HEK293 (cell line): ENCODE data around the gene KIF1A.

Experiments
- CTCF ChIA-PET: fragments of 350-600 bp; formaldehyde crosslinking; extraction: SDS; loops from one replicate; lab custom pipeline; 2021; ENCODE audit warnings: antibody characterized with exemption; lab: Yijun Ruan, JAX
- POLR2A ChIA-PET: fragments of 300-600 bp; formaldehyde crosslinking; extraction: SDS; loops from one replicate; lab custom pipeline; 2020; ENCODE audit warnings: antibody characterized with exemption, inconsistent platforms; lab: Yijun Ruan, JAX
- H3K27ac ChIP-seq: fragments of 200-500 bp; sonication (Bioruptor generic); 2 replicates; pipeline ENCODE4 v1.5.1; 2014; ENCODE audit warnings: low read depth, low read length, control low read depth, inconsistent platforms; ENCODE audit errors: extremely low read depth
- H3K36me3 ChIP-seq, 2 experiments: fragments of 200-500 bp in 1 of 2; sonication (Bioruptor generic) in 1 of 2; 1 replicate in 1 of 2; 2 replicates in 1 of 2; pipeline ENCODE4 v1.5.1; 2014 to 2017; ENCODE audit warnings: inconsistent platforms in 2 of 2, low read length in 2 of 2; ENCODE audit not compliant: control insufficient read depth in 2 of 2, insufficient read depth in 1 of 2
- H3K4me1 ChIP-seq: fragments of 200-500 bp; sonication (Bioruptor generic); 2 replicates; pipeline ENCODE4 v1.5.1; 2014; ENCODE audit warnings: mild to moderate bottlenecking, low read length, inconsistent platforms; ENCODE audit not compliant: control insufficient read depth, insufficient read depth
- H3K4me3 ChIP-seq: 2 replicates; pipeline ENCODE4 v1.5.1; 2011; ENCODE audit warnings: low read depth, mild to moderate bottlenecking, control low read depth, low read length, moderate library complexity
- H3K9me3 ChIP-seq: fragments of 200-500 bp; sonication (Bioruptor generic); 2 replicates; pipeline ENCODE4 v1.5.1; 2014; ENCODE audit warnings: low read depth, low read length, inconsistent platforms; ENCODE audit not compliant: control insufficient read depth, insufficient read depth
- BCL11A ChIP-seq: fragments of 450-650 bp; formaldehyde crosslinking; IDR thresholded peaks from 2 replicates; pipeline ENCODE4 v1.5.1; 2016; ENCODE audit warnings: low read depth, missing biosample characterization, missing genetic modification characterization
- GFI1B ChIP-seq: fragments of 450-650 bp; formaldehyde crosslinking; IDR thresholded peaks from 2 replicates; pipeline ENCODE4 v1.5.1; 2016; ENCODE audit warnings: missing biosample characterization, missing genetic modification characterization
- HOXA7 ChIP-seq: sonication (generic); formaldehyde crosslinking; IDR thresholded peaks from 2 replicates; pipeline ENCODE4 v1.8.1; 2022; ENCODE audit warnings: missing genetic modification reagents, borderline replicate concordance
- KLF9 ChIP-seq: fragments of 450-650 bp; formaldehyde crosslinking; IDR thresholded peaks from 2 replicates; pipeline ENCODE4 v1.5.1; 2016; ENCODE audit warnings: missing biosample characterization, missing genetic modification characterization, low read depth
- MYNN ChIP-seq: fragments of 450-650 bp; formaldehyde crosslinking; IDR thresholded peaks from 2 replicates; pipeline ENCODE4 v1.5.1; 2016; ENCODE audit warnings: missing biosample characterization, missing genetic modification characterization, borderline replicate concordance
- ZNF174 ChIP-seq: fragments of 450-650 bp; formaldehyde crosslinking; IDR thresholded peaks from 2 replicates; pipeline ENCODE4 v1.5.0; 2017; ENCODE audit warnings: missing biosample characterization, mild to moderate bottlenecking, missing genetic modification characterization
- ZNF175 ChIP-seq: fragments of 450-650 bp; formaldehyde crosslinking; IDR thresholded peaks from 2 replicates; pipeline ENCODE4 v1.5.1; 2016; ENCODE audit warnings: missing biosample characterization, missing genetic modification characterization
- ZNF324 ChIP-seq: fragments of 450-650 bp; formaldehyde crosslinking; IDR thresholded peaks from 2 replicates; pipeline ENCODE4 v1.5.1; 2016; ENCODE audit warnings: missing biosample characterization, missing genetic modification characterization
- ZNF341 ChIP-seq: fragments of 450-650 bp; formaldehyde crosslinking; IDR thresholded peaks from 2 replicates; pipeline ENCODE4; 2016; ENCODE audit warnings: low read depth, missing biosample characterization, missing genetic modification characterization
- ZNF394 ChIP-seq: fragments of 450-650 bp; formaldehyde crosslinking; IDR thresholded peaks from 2 replicates; pipeline ENCODE4 v1.5.1; 2016; ENCODE audit warnings: missing biosample characterization, missing genetic modification characterization, mild to moderate bottlenecking, moderate library complexity, borderline replicate concordance
- ZNF416 ChIP-seq: fragments of 450-650 bp; formaldehyde crosslinking; IDR thresholded peaks from 2 replicates; pipeline ENCODE4 v1.5.1; 2016; ENCODE audit warnings: missing biosample characterization, missing genetic modification characterization
- ZNF558 ChIP-seq: fragments of 450-650 bp; formaldehyde crosslinking; IDR thresholded peaks from 2 replicates; pipeline ENCODE4 v1.5.1; 2016; ENCODE audit warnings: missing biosample characterization, missing genetic modification characterization
- ZNF585B ChIP-seq: fragments of 450-650 bp; formaldehyde crosslinking; IDR thresholded peaks from 2 replicates; pipeline ENCODE4 v1.5.1; 2016; ENCODE audit warnings: missing biosample characterization, missing genetic modification characterization
- ZNF670 ChIP-seq: fragments of 450-650 bp; formaldehyde crosslinking; IDR thresholded peaks from 2 replicates; pipeline ENCODE4 v1.5.1; 2016; ENCODE audit warnings: missing biosample characterization, missing genetic modification characterization, low read depth
- ZNF837 ChIP-seq: fragments of 450-650 bp; formaldehyde crosslinking; IDR thresholded peaks from 2 replicates; pipeline ENCODE4 v1.5.1; 2016; ENCODE audit warnings: missing biosample characterization, missing genetic modification characterization
- TF ChIP-seq, protein P1 (sequence below): fragments of 450-650 bp; formaldehyde crosslinking; IDR thresholded peaks from 2 replicates; pipeline ENCODE4 v1.5.1; 2016; ENCODE audit warnings: missing biosample characterization, missing genetic modification characterization
- TF ChIP-seq, protein P2 (sequence below): fragments of 450-650 bp; formaldehyde crosslinking; IDR thresholded peaks from 2 replicates; pipeline ENCODE4 v1.5.1; 2016; ENCODE audit warnings: missing biosample characterization, missing genetic modification characterization
- TF ChIP-seq, protein P3 (sequence below): fragments of 450-650 bp; formaldehyde crosslinking; IDR thresholded peaks from 2 replicates; pipeline ENCODE4 v1.5.1; 2017; ENCODE audit warnings: missing biosample characterization, missing genetic modification characterization
- TF ChIP-seq, protein P4 (sequence below): fragments of 450-650 bp; formaldehyde crosslinking; IDR thresholded peaks from 2 replicates; pipeline ENCODE4 v1.5.1; 2016; ENCODE audit warnings: missing biosample characterization, missing genetic modification characterization
- TF ChIP-seq, protein P5 (sequence below): fragments of 450-650 bp; formaldehyde crosslinking; IDR thresholded peaks from 2 replicates; pipeline ENCODE4 v1.5.1; 2016; ENCODE audit warnings: missing biosample characterization, missing genetic modification characterization, borderline replicate concordance

Gene KIF1A

DNA sequence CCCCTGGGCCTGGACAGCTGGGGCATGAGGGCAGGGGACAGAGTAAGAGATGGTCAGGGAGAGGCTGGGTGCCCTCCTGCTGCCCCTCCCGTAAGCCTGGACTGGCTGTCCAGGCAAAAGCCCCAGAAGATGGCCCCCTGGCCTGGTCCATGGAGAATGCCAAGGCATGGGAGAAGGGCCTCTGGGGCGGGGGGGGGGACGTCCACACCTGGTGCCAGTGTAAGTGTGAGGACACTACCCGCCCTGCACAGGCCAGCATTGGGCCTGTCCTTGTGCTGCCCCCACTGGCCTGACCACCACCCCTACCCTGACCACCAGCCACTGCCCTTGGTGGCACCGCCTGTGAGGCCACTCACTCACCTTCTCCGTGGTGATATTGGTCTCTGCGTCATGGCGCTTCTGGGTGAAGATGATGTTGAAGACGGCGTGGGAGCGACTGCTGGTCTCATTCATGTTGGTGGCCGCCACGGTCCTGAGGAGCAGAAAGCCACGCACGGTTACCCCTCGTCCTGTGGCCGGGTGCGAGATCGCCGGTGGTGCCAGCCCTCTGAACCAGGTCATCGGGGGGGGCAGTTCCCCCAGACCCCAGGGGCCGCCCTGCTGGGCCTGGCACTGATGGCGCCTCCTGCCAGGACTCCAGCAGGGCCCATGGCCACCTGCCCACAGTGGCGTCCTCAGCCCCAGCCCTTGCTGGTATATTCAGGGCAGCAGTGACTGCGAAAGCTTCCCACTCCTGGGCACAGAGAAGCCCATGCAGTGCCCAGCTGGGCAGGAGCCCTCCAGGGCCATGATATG is 35.2 kb downstream of the KIF1A start:
- Histone ChIP-seq H3K9me3 (no peaks in the 10 kb centered on the region), H3K27ac (no peak overlapping the region), H3K36me3 (peaks cover 0 to 43% of the 10 kb centered on the region in 2 experiments; a peak in 1 of 3 replicates), H3K4me1 (no peaks in the 10 kb centered on the region), H3K4me3 (no peak overlapping the region)
- ChIA-PET CTCF (interaction anchor here (0.6 kb wide), 1 partner anchor 566 kb away, joined by 3 read pairs; no protein-coding TSS in a partner anchor), POLR2A (no interaction called here)
- TF ChIP-seq, protein P1, sequence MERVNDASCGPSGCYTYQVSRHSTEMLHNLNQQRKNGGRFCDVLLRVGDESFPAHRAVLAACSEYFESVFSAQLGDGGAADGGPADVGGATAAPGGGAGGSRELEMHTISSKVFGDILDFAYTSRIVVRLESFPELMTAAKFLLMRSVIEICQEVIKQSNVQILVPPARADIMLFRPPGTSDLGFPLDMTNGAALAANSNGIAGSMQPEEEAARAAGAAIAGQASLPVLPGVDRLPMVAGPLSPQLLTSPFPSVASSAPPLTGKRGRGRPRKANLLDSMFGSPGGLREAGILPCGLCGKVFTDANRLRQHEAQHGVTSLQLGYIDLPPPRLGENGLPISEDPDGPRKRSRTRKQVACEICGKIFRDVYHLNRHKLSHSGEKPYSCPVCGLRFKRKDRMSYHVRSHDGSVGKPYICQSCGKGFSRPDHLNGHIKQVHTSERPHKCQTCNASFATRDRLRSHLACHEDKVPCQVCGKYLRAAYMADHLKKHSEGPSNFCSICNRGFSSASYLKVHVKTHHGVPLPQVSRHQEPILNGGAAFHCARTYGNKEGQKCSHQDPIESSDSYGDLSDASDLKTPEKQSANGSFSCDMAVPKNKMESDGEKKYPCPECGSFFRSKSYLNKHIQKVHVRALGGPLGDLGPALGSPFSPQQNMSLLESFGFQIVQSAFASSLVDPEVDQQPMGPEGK (tag by site-specific recombination) = no peak
- no peak for TF ChIP-seq BCL11A (tag by site-specific recombination)
- no peak for TF ChIP-seq ZNF341 (tag by site-specific recombination)
- no peak for TF ChIP-seq ZNF670 (tag by site-specific recombination)
- TF ChIP-seq, protein P2, sequence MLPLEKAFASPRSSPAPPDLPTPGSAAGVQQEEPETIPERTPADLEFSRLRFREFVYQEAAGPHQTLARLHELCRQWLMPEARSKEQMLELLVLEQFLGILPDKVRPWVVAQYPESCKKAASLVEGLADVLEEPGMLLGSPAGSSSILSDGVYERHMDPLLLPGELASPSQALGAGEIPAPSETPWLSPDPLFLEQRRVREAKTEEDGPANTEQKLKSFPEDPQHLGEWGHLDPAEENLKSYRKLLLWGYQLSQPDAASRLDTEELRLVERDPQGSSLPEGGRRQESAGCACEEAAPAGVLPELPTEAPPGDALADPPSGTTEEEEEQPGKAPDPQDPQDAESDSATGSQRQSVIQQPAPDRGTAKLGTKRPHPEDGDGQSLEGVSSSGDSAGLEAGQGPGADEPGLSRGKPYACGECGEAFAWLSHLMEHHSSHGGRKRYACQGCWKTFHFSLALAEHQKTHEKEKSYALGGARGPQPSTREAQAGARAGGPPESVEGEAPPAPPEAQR (tag by site-specific recombination) = no peak
- TF ChIP-seq MYNN (tag by site-specific recombination) = no peak
- TF ChIP-seq ZNF837 (tag by site-specific recombination) = no peak
- no peak for TF ChIP-seq GFI1B (tag by site-specific recombination)
- TF ChIP-seq KLF9 (tag by site-specific recombination) = no peak
- TF ChIP-seq, protein P3, sequence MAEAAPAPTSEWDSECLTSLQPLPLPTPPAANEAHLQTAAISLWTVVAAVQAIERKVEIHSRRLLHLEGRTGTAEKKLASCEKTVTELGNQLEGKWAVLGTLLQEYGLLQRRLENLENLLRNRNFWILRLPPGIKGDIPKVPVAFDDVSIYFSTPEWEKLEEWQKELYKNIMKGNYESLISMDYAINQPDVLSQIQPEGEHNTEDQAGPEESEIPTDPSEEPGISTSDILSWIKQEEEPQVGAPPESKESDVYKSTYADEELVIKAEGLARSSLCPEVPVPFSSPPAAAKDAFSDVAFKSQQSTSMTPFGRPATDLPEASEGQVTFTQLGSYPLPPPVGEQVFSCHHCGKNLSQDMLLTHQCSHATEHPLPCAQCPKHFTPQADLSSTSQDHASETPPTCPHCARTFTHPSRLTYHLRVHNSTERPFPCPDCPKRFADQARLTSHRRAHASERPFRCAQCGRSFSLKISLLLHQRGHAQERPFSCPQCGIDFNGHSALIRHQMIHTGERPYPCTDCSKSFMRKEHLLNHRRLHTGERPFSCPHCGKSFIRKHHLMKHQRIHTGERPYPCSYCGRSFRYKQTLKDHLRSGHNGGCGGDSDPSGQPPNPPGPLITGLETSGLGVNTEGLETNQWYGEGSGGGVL (tag by site-specific recombination) = no peak
- no peak for TF ChIP-seq ZNF174 (tag by site-specific recombination)
- no peak for TF ChIP-seq HOXA7 (CRISPR knock-in tag)
- no peak for TF ChIP-seq ZNF558 (tag by site-specific recombination)
- no peak for TF ChIP-seq ZNF416
- TF ChIP-seq ZNF175 (tag by site-specific recombination) = no peak
- TF ChIP-seq ZNF324 (tag by site-specific recombination) = no peak
- TF ChIP-seq, protein P4, sequence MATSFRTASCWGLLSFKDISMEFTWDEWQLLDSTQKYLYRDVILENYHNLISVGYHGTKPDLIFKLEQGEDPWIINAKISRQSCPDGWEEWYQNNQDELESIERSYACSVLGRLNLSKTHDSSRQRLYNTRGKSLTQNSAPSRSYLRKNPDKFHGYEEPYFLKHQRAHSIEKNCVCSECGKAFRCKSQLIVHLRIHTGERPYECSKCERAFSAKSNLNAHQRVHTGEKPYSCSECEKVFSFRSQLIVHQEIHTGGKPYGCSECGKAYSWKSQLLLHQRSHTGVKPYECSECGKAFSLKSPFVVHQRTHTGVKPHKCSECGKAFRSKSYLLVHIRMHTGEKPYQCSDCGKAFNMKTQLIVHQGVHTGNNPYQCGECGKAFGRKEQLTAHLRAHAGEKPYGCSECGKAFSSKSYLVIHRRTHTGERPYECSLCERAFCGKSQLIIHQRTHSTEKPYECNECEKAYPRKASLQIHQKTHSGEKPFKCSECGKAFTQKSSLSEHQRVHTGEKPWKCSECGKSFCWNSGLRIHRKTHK (tag by site-specific recombination) = no peak
- TF ChIP-seq, protein P5, sequence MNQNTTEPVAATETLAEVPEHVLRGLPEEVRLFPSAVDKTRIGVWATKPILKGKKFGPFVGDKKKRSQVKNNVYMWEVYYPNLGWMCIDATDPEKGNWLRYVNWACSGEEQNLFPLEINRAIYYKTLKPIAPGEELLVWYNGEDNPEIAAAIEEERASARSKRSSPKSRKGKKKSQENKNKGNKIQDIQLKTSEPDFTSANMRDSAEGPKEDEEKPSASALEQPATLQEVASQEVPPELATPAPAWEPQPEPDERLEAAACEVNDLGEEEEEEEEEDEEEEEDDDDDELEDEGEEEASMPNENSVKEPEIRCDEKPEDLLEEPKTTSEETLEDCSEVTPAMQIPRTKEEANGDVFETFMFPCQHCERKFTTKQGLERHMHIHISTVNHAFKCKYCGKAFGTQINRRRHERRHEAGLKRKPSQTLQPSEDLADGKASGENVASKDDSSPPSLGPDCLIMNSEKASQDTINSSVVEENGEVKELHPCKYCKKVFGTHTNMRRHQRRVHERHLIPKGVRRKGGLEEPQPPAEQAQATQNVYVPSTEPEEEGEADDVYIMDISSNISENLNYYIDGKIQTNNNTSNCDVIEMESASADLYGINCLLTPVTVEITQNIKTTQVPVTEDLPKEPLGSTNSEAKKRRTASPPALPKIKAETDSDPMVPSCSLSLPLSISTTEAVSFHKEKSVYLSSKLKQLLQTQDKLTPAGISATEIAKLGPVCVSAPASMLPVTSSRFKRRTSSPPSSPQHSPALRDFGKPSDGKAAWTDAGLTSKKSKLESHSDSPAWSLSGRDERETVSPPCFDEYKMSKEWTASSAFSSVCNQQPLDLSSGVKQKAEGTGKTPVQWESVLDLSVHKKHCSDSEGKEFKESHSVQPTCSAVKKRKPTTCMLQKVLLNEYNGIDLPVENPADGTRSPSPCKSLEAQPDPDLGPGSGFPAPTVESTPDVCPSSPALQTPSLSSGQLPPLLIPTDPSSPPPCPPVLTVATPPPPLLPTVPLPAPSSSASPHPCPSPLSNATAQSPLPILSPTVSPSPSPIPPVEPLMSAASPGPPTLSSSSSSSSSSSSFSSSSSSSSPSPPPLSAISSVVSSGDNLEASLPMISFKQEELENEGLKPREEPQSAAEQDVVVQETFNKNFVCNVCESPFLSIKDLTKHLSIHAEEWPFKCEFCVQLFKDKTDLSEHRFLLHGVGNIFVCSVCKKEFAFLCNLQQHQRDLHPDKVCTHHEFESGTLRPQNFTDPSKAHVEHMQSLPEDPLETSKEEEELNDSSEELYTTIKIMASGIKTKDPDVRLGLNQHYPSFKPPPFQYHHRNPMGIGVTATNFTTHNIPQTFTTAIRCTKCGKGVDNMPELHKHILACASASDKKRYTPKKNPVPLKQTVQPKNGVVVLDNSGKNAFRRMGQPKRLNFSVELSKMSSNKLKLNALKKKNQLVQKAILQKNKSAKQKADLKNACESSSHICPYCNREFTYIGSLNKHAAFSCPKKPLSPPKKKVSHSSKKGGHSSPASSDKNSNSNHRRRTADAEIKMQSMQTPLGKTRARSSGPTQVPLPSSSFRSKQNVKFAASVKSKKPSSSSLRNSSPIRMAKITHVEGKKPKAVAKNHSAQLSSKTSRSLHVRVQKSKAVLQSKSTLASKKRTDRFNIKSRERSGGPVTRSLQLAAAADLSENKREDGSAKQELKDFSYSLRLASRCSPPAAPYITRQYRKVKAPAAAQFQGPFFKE (tag by site-specific recombination) = no peak
- TF ChIP-seq ZNF585B = no peak
- no peak for TF ChIP-seq ZNF394
